Measurements from ENCODE around the gene CHMP5.

Gene CHMP5

GRCh38 chr9:33329979-33330378 is 65.1 kb downstream of the CHMP5 start:
- Histone ChIP-seq H3K9me3 (no peaks in the 10 kb centered on the region), H3K27me3 (no peaks in the 10 kb centered on the region), H3K36me3 (peaks cover 72% of the 10 kb centered on the region), H3K4me1 (ENCODE audit: control insufficient read depth in 1 of 2, insufficient read depth in 1 of 2, low read depth in 1 of 2, low read length in 1 of 2) (no peaks in the 10 kb centered on the region), H3K27ac (no peak overlapping the region), H3K4me3 (ENCODE audit: low read depth in 1 of 2, low read length in 1 of 2) (no peak overlapping the region)
- no peak for TF ChIP-seq CTCF (IDR thresholded peaks at IDR 0.05)

- Histone ChIP-seq H3K27me3 (no peaks in the 10 kb centered on the region), H3K36me3 (peaks cover 85% of the 10 kb centered on the region), H3K27ac (no peak overlapping the region), H3K4me1 (ENCODE audit: control insufficient read depth in 1 of 2, insufficient read depth in 1 of 2, low read depth in 1 of 2, low read length in 1 of 2) (no peaks in the 10 kb centered on the region), H3K4me3 (ENCODE audit: low read depth in 1 of 2, low read length in 1 of 2) (no peak overlapping the region), H3K9me3 (no peaks in the 10 kb centered on the region)
- no peak for TF ChIP-seq CTCF (IDR thresholded peaks at IDR 0.05)
Observed at GRCh38 chr9:33331377-33331891, 66.6 kb downstream of the CHMP5 start.

Data from neutrophil (primary cell).